DND-41 (cell line): ENCODE data around the gene ASB18.

Source experiments
- ATAC-seq: fragments of 200-7000 bp; cut with Tn5 transposase; 3 replicates; pipeline ENCODE4 v1.9.1; 2021; ENCODE audit warnings: low read depth; ENCODE audit not compliant: insufficient read depth
- DNase-seq: peaks from one replicate; pipeline ENCODE4 v3.0.0-alpha.2; 2020
- H2AFZ ChIP-seq: 2 replicates; pipeline ENCODE4 v1.6.0; 2012; ENCODE audit warnings: low read depth, low read length
- H3K27ac ChIP-seq: 2 replicates; pipeline ENCODE4 v1.5.1; 2012; ENCODE audit warnings: low read length, inconsistent platforms
- H3K27me3 ChIP-seq: fragments of 200-600 bp; sonication (generic); 2 replicates; pipeline ENCODE4 v1.6.0; 2012; ENCODE audit warnings: low read length, mild to moderate bottlenecking, inconsistent platforms; ENCODE audit not compliant: insufficient read depth, poor library complexity
- H3K36me3 ChIP-seq: 2 replicates; pipeline ENCODE4 v1.5.1; 2012; ENCODE audit warnings: low read length, inconsistent platforms; ENCODE audit not compliant: insufficient read depth
- H3K4me1 ChIP-seq: 2 replicates; pipeline ENCODE4 v1.5.1; 2012; ENCODE audit warnings: mild to moderate bottlenecking, low read length; ENCODE audit not compliant: insufficient read depth
- H3K4me2 ChIP-seq: 2 replicates; pipeline ENCODE4 v1.6.0; 2012; ENCODE audit warnings: mild to moderate bottlenecking, moderate library complexity, low read length, inconsistent platforms; ENCODE audit not compliant: insufficient read depth
- H3K4me3 ChIP-seq, 2 experiments: fragments of 200-600 bp in 1 of 2; shearing (Covaris generic) in 1 of 2; 2 replicates each; pipeline ENCODE4 v1.5.1; 2012 to 2016; ENCODE audit warnings: inconsistent platforms in 2 of 2, low read length in 2 of 2, mild to moderate bottlenecking in 2 of 2, low read depth in 1 of 2, moderate library complexity in 1 of 2
- H3K79me2 ChIP-seq: 2 replicates; pipeline ENCODE4 v1.6.0; 2012; ENCODE audit warnings: low read length, inconsistent platforms; ENCODE audit not compliant: insufficient read depth
- H3K9ac ChIP-seq: 2 replicates; pipeline ENCODE4 v1.6.0; 2012; ENCODE audit warnings: low read depth, mild to moderate bottlenecking, inconsistent platforms, low read length, moderate library complexity
- H3K9me3 ChIP-seq: 2 replicates; pipeline ENCODE4 v1.5.1; 2012; ENCODE audit warnings: low read length, moderate library complexity, mild to moderate bottlenecking, inconsistent platforms; ENCODE audit not compliant: insufficient read depth, severe bottlenecking
- H4K20me1 ChIP-seq: 2 replicates; pipeline ENCODE4 v1.6.0; 2012; ENCODE audit warnings: low read length; ENCODE audit not compliant: insufficient read depth
- EZH2 ChIP-seq: IDR thresholded peaks from 3 replicates; pipeline ENCODE4 v1.6.1; 2012; ENCODE audit warnings: borderline replicate concordance, low read depth, mild to moderate bottlenecking, moderate library complexity, low read length, inconsistent platforms; ENCODE audit not compliant: severe bottlenecking
- TF ChIP-seq, protein P1 (sequence below): IDR thresholded peaks from 2 replicates; pipeline ENCODE4 v1.5.1; 2012; ENCODE audit warnings: borderline replicate concordance, low read length, moderate library complexity, mild to moderate bottlenecking; ENCODE audit not compliant: poor library complexity, severe bottlenecking; ENCODE audit errors: extremely low read depth

ASB18 gene

DNA sequence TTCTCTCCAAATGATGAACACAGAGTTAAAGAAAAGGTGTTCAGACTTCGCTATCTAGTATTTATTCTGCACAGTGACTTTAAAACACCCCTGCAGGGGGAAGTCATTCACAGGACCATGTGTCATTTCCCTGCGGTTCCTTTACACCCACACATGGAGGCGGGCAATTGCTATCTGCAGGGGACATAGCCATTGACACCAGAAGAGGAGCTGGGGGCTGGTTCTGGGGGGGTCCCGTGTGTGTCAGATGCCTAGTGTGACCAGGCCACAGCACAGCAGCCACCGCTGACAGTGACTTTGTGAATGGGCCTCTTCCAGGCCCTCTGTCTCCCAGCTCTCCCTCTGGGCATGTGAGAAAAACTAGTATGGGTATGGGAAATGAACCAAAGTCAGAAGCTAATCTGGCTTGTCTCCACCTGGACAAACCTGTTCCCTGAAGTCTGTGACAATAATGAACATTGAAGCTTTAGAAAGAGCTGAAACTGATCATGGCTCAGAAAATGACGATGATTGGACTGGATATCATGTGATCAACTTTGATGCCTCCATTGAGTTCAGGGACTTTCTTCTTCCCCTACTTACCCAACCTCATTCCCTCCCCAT lies 88.6 kb downstream of the ASB18 start:
- Histone ChIP-seq H4K20me1 (no peaks in the 10 kb centered on the region), H3K79me2 (no peaks in the 10 kb centered on the region), H3K4me3 (no peak overlapping the region), H3K9me3 (no peaks in the 10 kb centered on the region), H3K36me3 (no peaks in the 10 kb centered on the region), H3K27ac (no peak overlapping the region), H3K4me2 (no peak overlapping the region), H2AFZ (no peak overlapping the region), H3K9ac (no peak overlapping the region), H3K27me3 (no peaks in the 10 kb centered on the region), H3K4me1 (no peaks in the 10 kb centered on the region)
- no peak for TF ChIP-seq EZH2
- TF ChIP-seq, protein P1, sequence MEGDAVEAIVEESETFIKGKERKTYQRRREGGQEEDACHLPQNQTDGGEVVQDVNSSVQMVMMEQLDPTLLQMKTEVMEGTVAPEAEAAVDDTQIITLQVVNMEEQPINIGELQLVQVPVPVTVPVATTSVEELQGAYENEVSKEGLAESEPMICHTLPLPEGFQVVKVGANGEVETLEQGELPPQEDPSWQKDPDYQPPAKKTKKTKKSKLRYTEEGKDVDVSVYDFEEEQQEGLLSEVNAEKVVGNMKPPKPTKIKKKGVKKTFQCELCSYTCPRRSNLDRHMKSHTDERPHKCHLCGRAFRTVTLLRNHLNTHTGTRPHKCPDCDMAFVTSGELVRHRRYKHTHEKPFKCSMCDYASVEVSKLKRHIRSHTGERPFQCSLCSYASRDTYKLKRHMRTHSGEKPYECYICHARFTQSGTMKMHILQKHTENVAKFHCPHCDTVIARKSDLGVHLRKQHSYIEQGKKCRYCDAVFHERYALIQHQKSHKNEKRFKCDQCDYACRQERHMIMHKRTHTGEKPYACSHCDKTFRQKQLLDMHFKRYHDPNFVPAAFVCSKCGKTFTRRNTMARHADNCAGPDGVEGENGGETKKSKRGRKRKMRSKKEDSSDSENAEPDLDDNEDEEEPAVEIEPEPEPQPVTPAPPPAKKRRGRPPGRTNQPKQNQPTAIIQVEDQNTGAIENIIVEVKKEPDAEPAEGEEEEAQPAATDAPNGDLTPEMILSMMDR: no peak
- DNase-seq (no peak), ATAC-seq (no peak)

DNA sequence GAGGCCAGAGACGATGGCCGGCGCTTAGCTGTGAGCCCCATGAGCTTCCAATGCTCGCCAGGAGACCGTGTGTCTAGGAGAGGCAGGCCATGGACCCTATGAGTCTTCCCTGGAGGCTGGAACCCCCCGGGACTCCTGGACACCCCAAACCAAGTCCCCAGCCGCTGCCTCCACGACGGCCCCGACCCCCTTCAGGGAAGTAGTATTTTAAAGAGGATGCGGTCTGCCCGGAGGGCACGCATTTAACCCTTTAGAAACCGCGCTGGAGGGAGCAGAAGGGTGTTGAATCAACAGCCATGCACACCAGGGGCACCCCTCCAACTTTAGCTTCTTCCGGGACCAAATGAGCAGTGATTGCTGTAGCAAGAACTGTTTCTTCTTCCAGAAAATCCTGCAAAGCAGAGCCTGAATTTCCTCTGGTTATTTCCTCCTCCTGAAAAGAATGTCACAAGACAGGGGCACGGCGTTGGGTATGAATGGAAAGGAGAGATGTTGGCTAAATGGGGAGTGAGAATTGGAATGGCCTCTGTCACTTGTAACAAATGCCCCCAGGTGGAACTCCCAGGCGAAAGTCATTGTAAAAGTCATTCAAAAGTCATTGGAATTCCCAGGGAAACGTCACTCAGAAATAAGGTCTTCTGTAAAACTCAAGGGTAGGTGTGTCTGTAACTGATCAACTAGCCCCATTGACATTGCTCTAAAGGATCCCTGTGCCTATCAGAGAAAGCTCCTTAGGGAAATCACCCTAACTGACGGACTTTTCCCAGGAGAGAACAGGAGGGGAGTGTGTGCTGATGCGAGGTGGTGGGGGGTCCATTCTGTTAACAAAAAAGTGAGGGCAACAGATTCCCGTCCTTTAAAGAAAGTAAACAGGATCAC lies 90.2 kb downstream of the ASB18 start:
- no peaks in the 10 kb centered on the region for H3K79me2 ChIP-seq
- H3K9ac ChIP-seq: no peak overlapping the region
- H3K9me3 ChIP-seq: no peaks in the 10 kb centered on the region
- no peak overlapping the region for H3K27ac ChIP-seq
- ATAC-seq: no peak
- no peaks in the 10 kb centered on the region for H3K36me3 ChIP-seq
- H3K4me2 ChIP-seq: no peak overlapping the region
- H4K20me1 ChIP-seq: no peaks in the 10 kb centered on the region
- DNase-seq: no peak
- TF ChIP-seq, protein P1: no peak
- H3K27me3 ChIP-seq: no peaks in the 10 kb centered on the region
- no peak overlapping the region for H2AFZ ChIP-seq
- H3K4me1 ChIP-seq: no peaks in the 10 kb centered on the region
- H3K4me3 ChIP-seq: no peak overlapping the region

DNA sequence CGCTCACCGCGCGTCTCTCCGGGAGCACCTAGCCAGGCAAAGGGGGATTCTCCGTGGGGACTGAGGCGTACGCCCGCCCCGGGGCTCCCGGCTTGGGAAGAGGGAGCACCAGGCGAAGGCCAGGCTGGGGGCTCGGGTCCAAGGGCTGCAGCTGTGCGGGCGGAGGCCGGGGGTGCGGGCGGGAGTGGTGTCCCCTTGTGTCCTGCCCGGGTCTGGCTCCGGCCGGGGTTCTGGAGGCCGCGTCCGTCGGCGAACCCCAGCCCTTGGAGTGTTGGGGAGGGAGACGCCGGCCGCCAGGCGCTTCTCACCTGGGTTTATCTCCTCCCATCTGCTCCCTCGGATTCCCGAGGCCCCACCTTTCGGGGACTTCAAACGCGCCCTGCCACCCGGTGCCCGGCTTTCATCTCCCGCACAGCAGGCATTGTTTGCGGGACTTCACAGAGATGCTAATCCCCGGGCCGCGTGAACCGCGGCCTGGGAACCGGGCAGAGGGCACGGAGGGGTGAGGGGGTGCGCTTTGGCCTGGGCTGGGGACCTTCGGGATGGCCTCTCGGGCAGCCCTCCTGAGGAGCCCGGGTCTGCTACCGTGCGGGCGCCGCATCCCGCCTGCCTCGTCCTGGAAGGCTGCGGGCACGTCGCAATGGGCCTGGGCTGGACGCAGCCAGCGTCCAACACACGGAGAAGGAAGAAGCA lies 91.0 kb downstream of the ASB18 start:
- no peaks in the 10 kb centered on the region for H3K27me3 ChIP-seq
- no peaks in the 10 kb centered on the region for H4K20me1 ChIP-seq
- no peak overlapping the region for H3K27ac ChIP-seq
- H3K36me3 ChIP-seq: no peaks in the 10 kb centered on the region
- no peak overlapping the region for H3K9ac ChIP-seq
- DNase-seq (no peak), ATAC-seq (no peak)
- TF ChIP-seq, protein P1: no peak
- TF ChIP-seq EZH2: no peak
- H3K9me3 ChIP-seq: no peaks in the 10 kb centered on the region
- H3K4me1 ChIP-seq: no peaks in the 10 kb centered on the region
- no peak overlapping the region for H2AFZ ChIP-seq
- no peak overlapping the region for H3K4me2 ChIP-seq
- H3K79me2 ChIP-seq: no peaks in the 10 kb centered on the region
- H3K4me3 ChIP-seq: no peak overlapping the region
